ENCODE results near the gene MCFD2.

MCFD2 gene

GRCh38 chr2:46872902-46873603 lies 42.6 kb downstream of the MCFD2 start:
- no peak for DNase-seq

- DNase-seq: no peak
These were observed 43.6 kb downstream of the MCFD2 start for GRCh38 chr2:46871976-46872381.

DNA sequence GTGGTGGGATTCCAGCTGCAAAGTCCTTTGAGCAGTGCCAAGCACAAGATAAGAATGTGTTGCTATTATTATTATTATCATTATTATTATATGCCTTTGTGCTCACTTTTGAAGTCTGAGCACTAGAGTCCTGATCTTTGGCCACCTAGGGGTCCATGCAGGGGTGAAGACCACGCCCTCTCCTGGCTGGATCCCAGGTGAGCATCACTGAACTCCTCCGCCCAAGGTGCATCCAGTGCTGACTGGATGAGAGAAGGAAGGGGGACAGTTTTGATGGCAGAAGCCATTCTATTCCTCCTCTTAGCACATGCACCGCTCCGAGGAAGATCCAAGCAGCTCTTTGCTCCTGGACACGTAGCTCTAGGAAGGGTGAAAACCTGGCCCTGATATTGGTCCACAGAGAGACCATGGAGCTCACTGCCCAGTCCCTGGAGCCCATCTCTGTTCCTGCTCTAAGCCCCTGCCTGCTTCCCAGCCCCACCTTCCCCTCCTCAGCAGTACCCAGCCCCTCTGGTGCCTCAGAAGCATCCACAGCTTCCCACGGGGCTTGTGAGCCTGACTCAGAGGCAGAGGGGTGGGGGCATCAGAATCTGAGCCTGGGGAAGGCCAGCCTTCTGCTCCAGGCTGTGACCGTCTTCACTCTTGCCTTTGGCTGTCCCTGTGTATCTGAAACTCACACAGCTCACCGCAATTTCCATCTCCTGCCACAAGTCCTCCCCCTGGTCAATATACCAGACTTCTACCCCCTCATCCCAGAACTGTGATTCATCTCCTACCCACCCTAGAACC lies 45.4 kb downstream of the MCFD2 start:
- DNase-seq: no peak

GRCh38 chr2:46869621-46870020 lies 46.0 kb downstream of the MCFD2 start:
- DNase-seq: no peak

DNA sequence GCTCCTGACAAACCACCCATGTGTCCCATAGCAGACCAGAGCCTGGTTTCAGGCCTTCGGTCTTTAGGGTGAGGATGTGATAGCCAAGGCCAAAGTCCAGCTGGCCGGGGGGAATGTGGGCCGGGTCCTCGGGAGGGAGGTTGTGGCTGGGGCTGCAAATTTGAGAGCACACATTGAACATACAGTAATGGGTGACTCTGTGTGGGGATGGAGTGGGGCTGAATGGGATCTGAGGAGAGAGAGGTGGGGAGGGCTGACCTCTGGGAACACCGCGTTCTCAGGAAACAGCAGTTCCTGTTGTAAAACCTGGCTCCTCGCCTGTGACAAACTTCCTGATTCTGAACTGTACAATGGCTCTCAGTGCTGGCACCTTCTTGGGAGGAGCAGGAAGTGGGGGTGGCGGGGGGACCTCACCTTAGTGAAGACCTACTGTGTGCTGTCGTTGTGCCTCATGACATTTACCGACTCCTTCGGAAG lies 48.8 kb downstream of the MCFD2 start:
- DNase-seq: no peak

- DNase-seq: no peak
These were observed 50.2 kb downstream of the MCFD2 start for GRCh38 chr2:46865181-46865970.

GRCh38 chr2:46863882-46864281 lies 51.7 kb downstream of the MCFD2 start:
- no peak for DNase-seq

DNA sequence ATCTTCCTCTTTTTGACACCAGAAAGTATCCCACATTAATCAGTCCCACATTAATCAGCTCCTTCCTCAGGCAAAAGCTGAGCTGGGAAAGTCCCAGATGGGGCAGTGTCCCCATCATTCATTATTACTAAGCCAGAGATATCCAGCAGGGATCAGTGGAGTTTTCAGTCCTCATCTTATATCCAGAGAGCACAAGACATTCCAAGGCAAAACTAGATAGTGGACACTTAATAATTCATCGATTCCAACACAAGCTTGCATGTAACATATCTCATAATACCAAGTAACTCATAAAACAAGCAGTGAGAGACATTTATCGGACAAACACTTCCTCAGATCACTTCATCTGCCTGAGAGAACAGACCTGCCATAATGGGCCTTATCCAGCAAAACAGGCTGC lies 53.1 kb downstream of the MCFD2 start:
- DNase-seq: no peak

DNA sequence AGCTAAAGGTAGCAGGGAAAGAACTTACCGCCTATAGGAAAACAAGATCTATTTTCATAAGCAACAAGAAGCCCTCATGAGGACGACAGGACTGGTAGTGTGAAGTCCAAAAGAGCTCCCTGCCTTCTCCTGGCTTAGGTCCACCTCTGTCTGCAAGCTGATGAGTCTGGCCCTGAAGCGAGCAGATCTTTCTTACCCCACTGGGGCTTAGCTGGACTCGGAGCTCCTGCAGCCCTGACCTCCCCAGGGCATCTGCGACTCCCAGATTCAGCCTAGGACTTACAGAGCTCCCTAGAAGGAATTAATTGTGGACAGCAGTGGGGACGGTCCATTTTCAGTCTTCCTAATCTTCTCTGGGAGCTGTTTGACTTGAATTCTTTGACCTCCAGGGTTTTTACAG lies 53.7 kb downstream of the MCFD2 start:
- no peak for DNase-seq

GRCh38 chr2:46859482-46859881 lies 56.1 kb downstream of the MCFD2 start:
- no peak for DNase-seq

DNA sequence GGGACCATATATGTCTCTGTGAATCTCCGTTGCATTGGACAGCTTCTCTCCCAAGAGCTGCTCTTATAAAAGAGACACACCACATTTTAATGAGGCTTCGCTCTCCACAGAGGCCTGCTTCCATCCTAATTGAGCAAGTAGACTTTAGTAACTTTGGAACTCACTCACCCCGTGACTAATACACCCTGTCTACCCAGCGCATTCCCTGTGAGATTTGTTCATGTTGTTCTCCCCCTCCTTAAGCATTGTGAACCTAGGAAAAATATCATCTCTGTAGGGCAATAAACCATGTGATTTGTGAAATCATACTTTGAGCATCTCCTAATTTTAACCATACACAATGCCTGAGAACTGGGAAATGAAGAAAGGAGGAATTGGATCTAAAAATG lies 56.9 kb downstream of the MCFD2 start:
- DNase-seq: no peak

- no peak for DNase-seq
These were observed 57.5 kb downstream of the MCFD2 start for GRCh38 chr2:46857871-46858701.

DNA sequence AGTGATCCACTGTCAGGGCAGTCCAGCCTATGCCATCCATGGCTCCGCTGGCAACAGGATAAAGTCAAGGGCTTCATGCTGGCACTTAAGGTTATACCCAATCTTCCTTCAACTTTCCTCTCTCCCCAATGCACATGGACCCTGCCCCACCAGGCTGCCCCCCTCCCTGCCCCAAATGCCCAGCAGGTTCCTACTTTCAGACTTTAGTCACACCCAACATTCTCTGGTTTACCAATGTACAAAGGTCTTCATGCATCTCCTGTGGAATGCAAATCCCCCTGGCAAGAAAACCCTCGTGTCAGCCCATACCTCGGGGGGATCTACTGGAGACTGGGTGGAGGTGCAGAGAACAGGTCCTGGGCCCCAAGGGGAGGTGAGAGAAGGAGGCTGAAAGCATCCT lies 59.3 kb downstream of the MCFD2 start:
- DNase-seq: no peak

- DNase-seq: no peak
These were observed 59.8 kb downstream of the MCFD2 start for GRCh38 chr2:46855805-46856204.

DNA sequence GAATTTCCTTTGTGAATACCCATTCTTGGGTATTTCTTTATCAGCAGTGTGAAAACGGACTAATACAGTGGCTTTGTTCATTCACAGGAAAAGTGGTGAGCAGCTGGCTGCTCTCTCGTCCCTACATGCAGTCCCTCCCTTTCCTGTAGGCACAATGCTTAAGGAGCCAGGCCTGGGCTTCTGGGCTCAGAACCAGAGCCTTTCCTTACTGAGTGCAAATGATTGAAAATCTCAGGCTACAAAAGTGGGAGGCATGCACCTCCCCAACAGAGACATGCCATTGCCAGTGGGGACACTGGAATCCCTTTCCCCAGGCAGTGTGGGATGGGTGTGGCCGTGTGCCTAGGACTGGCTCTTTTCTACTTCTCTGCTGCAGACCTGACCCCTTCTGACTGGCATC lies 61.3 kb downstream of the MCFD2 start:
- DNase-seq: no peak

DNA sequence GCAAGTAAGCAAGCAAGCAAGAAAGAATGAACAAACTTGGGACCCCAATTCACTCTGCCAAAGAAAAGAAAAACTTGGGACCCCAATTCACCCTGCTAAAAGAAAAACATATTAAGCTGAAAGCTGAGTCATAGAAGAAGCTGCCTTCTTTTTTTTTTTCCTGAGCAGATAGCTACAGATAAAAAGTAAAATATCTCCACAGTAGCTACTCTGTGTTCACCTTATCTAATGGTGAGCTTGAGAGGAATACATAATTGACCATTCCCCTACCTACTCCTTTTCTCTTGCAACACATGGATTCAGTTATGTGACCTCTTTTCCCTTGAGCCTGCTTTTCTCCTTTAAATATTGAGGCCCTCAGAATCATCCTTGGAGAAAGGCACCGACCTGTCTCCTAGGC lies 63.0 kb downstream of the MCFD2 start:
- DNase-seq: no peak

DNA sequence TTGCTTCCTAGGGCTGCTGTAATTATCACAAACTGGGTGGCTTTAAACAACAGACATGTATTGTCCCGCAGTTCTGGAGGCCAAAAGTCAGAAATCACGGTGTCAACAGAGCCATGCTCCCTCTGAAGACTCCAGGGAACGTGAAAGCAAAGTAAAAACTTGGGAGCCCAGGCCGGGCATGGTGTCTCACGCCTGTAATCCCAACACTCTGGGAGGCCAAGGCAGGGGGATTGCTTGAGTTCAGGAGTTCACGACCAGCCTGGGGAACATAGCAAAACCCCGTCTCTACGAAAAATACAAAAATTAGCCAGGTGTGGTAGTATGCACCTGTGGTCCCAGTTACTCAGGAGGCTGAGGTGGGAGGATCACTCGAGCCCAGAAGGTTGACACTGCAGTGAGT lies 63.5 kb downstream of the MCFD2 start:
- DNase-seq: no peak
